GM20431 (cell line): ENCODE data around the gene POC5.

Experiments used
- in situ Hi-C: fragments of 300-500 bp; cut with MseI, MboI; formaldehyde crosslinking; loops from one replicate; pipeline ENCODE4 v1.15.0; 2020; ENCODE audit warnings: low sequenced_read_pairs; ENCODE audit not compliant: unreplicated experiment

The POC5 gene

GRCh38 chr5:75664979-75665378 is 52.3 kb downstream of the POC5 start:
- in situ Hi-C loops: no loop called here

DNA sequence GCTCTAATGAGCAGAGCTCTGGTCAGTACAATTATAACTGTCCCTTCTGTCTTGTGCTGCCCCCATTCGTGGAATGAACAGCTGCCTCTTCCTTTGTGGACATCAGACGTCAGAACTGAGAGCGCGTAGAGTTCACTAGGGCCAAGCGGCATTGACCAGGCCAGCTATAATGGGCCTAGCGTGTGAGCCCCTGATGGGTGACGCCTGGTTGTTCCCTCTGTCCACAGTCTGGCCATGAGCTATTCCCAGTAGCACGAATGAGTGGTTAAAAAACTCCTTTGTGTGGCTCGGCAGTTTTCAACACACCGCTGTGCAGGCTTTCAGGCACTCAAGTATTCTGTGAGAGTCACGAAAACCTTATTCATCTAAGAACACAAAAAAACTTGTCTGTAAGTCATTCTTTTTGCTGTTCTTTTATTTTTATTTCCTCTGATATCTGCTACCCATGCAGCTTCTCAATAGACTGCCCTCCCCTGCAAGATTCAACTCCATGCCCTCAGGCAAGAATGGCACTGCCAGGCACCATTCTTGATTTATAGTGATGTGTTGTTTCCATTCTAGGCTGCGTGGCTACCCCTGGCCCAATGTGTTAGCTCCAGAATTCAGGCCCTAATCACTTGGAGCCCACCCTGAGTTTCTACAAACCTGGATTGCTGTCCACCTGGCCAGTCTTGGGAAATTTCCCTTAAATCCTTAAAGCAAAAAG is 53.5 kb downstream of the POC5 start:
- in situ Hi-C loops: no loop called here

DNA sequence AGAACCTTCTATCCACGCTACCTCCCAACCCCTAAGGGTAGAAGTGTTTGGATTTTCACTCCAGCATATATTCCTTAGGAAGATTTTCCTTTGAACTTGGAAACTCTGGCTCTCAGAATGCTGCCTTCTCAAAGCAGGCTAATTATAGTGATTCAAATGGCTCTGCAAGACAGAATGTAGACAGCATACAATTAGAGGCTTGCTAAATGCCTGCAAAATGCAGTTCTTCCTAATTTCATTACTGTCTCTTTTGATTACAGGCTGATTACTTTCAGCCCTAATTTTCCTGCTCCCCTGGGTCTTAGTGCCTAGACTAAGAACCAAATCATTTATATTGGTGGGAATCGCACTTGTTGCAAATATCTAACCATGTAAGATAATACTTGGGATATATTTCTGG is 55.2 kb downstream of the POC5 start:
- in situ Hi-C loops: no loop called here

GRCh38 chr5:75660678-75661465 is 56.4 kb downstream of the POC5 start:
- in situ Hi-C loops: no loop called here

- in situ Hi-C loops: no loop called here
These were observed 57.3 kb downstream of the POC5 start for GRCh38 chr5:75659791-75660450.

GRCh38 chr5:75656311-75657003 is 60.8 kb downstream of the POC5 start:
- in situ Hi-C loops: no loop called here

- in situ Hi-C loops: no loop called here
These were observed 62.4 kb downstream of the POC5 start for GRCh38 chr5:75654693-75655295.

DNA sequence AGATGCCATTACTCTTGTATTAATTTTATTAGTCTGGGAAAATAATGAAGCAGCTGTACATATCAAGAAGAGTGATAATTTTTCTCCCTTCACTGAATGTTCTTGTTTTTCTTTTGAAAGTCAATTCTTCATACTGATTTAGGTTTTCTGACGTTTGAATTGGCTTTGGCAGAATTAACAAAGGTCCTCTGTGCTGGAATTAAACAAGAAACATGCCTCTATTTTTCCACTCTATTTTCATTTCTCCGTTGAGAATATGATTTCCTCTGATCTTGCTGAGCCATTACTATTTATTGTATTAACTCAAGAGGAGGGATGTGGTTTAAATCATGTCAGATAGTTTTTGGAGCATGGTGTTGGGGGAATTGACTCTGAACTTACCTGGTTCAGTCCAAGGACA is 63.7 kb downstream of the POC5 start:
- in situ Hi-C loops: no loop called here

DNA sequence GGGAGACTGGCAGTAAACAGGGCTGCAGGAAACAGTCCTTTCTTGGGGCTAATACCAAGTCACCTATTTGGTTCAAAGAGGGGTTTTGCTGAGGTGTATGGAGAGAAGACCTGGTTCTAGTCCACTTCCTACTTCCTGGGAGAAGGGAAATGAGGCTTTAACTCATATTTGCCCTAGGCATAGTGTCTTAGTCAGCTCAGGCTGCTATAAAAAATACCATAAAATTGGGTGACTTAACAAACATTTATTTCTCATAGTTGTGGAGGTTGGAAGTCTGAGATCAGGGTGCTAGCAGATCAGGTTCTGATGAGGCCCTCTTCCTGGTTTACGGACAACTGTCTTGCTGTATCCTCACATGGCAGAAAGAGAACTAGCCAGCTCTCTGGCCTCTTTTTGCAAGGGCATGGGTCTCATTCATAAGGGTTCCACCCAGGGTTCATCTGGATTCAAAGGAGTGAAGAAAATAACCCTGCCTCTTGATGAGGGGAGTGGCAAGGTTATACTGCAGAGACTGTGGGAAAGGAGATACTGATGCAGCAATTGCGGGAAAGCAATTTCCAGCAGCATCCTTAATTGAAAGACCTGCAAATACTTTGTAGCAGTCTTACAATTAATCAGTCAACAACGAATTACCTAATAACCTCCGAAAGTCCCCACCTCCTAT is 65.5 kb downstream of the POC5 start:
- in situ Hi-C loops: no loop called here

DNA sequence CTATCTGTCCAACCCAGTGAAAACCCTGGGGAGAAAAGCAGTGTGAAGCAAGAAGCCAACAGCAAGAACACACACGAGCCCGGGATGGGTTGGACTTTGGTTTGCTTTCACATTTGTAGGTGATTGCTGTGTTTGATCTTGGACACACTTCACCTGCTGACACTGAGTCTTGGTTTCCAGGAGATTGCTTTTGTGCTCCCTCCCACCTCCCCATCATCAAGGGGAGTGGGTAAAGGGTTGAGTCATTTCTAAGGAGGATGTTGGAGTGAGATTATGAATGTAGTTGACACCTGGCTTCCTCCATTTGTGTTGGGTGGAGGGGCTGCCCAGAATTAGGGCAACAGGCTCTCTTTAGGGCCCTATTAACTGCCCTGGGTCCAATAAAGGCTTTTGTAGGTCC is 68.5 kb downstream of the POC5 start:
- in situ Hi-C loops: no loop called here

- in situ Hi-C loops: no loop called here
These were observed 76.4 kb downstream of the POC5 start for GRCh38 chr5:75640826-75641225.

DNA sequence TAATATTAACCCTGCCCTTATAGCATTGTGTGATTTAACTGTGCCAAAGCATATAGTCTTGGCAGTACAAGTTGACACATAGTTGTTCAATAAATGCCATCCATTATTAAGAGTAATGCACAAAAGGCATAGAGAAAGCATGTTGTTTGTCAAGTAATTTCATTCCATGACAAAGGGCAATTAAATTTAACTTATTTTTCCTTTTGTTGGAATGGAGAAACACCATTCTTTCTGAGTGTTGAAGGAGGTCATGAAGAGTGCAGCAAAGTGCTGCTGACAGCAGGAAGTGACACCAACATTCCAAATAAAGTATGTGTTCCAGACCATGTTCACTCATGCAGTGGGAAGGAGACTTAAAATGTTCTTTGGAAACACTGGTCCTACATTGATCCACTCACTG is 76.8 kb downstream of the POC5 start:
- in situ Hi-C loops: no loop called here

GRCh38 chr5:75639535-75640311 is 77.5 kb downstream of the POC5 start:
- in situ Hi-C loops: no loop called here

DNA sequence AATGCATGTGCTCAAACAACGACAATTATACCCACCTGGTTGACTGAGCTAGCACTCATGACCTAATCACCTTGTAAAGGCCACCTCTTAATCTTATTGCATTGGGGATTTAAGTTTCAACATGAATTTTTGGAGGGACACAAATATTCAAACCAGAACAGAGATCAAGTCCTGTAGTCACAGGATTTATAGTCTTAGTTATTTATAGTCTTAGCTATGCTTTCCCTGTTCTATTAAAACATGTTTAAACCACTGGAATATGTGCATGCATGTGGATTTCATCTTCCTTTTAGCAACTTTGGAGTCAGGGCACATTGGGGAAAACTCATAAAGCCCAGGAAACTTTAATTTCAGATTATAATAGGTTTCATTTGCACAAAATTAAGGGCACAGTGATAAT is 79.3 kb downstream of the POC5 start:
- in situ Hi-C loops: no loop called here

GRCh38 chr5:75632321-75632720 is 84.9 kb downstream of the POC5 start:
- in situ Hi-C loops: no loop called here

GRCh38 chr5:75630875-75631274 is 86.4 kb downstream of the POC5 start:
- in situ Hi-C loops: no loop called here

DNA sequence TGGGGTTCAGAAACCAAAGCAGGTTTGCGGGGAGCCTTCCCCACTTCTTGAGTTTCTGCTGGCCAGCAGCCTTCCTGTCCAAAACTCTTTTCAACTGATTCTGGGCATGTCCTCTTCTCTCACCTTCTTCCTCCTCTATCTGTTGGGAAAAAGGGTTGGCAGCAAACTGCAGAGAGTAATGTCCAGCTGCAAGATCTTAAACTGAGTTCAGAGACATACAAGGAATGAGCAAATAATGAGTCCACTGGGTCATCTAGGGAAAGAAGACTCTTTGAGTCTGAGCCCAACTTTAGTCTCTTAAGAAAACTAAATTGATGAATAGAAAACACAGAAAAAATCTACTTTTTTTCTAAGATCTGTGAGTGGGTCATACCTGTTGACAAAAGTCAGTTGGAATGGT is 89.4 kb downstream of the POC5 start:
- in situ Hi-C loops: no loop called here

GRCh38 chr5:75626959-75627358 is 90.3 kb downstream of the POC5 start:
- in situ Hi-C loops: no loop called here
